ENCODE measurements around the gene KCNG3.

KCNG3 gene

GRCh38 chr2:42448163-42448562 is 45.6 kb downstream of the KCNG3 start:
- no peaks in the 10 kb centered on the region for H4K20me1 ChIP-seq (ENCODE audit: control insufficient read depth, insufficient read depth, low read depth, low read length)
- no peak overlapping the region for H3K4me2 ChIP-seq (ENCODE audit: low read length)
- no peak overlapping the region for H3K27ac ChIP-seq (ENCODE audit: low read depth, low read length)
- no peak overlapping the region for H3K4me3 ChIP-seq (ENCODE audit: low read length)
- H3K36me3 ChIP-seq (ENCODE audit: control insufficient read depth, low read length): no peaks in the 10 kb centered on the region
- TF ChIP-seq EZH2phosphoT487 (IDR thresholded peaks at IDR 0.05; ENCODE audit: borderline replicate concordance, low read length) (no peak), CTCF (IDR thresholded peaks at IDR 0.05; ENCODE audit: low read depth, low read length, poor library complexity, severe bottlenecking) (no peak)
- H3K27me3 ChIP-seq (ENCODE audit: control insufficient read depth, low read length): peaks cover 12% of the 10 kb centered on the region
- H3K4me1 ChIP-seq (ENCODE audit: control insufficient read depth, low read length): no peaks in the 10 kb centered on the region
- H3K9me3 ChIP-seq (ENCODE audit: control insufficient read depth, insufficient read depth, low read length): no peaks in the 10 kb centered on the region
- no peaks in the 10 kb centered on the region for H3K9me2 ChIP-seq (replicated peaks; ENCODE audit: control insufficient read depth, low read length)
- H3K79me2 ChIP-seq (ENCODE audit: control insufficient read depth, low read length): no peaks in the 10 kb centered on the region
- H3F3A ChIP-seq (ENCODE audit: control insufficient read depth, insufficient read depth): no peaks in the 10 kb centered on the region

GRCh38 chr2:42446503-42447271 is 47.1 kb downstream of the KCNG3 start:
- H3K4me2 ChIP-seq (ENCODE audit: low read length): no peak overlapping the region
- no peaks in the 10 kb centered on the region for H3K79me2 ChIP-seq (ENCODE audit: control insufficient read depth, low read length)

GRCh38 chr2:42443718-42444399 is 49.9 kb downstream of the KCNG3 start:
- Histone ChIP-seq H3K27ac (ENCODE audit: low read depth, low read length) (no peak overlapping the region), H3K4me3 (ENCODE audit: low read length) (no peak overlapping the region), H4K20me1 (ENCODE audit: control insufficient read depth, insufficient read depth, low read depth, low read length) (no peaks in the 10 kb centered on the region), H3K36me3 (ENCODE audit: control insufficient read depth, low read length) (no peaks in the 10 kb centered on the region), H3K4me2 (ENCODE audit: low read length) (no peak overlapping the region), H3K79me2 (ENCODE audit: control insufficient read depth, low read length) (no peaks in the 10 kb centered on the region), H3K4me1 (ENCODE audit: control insufficient read depth, low read length) (no peaks in the 10 kb centered on the region), H3F3A (ENCODE audit: control insufficient read depth, insufficient read depth) (no peaks in the 10 kb centered on the region), H3K9me3 (ENCODE audit: control insufficient read depth, insufficient read depth, low read length) (no peaks in the 10 kb centered on the region), H3K27me3 (ENCODE audit: control insufficient read depth, low read length) (peaks cover 14% of the 10 kb centered on the region), H3K9me2 (replicated peaks; ENCODE audit: control insufficient read depth, low read length) (no peaks in the 10 kb centered on the region)
- TF ChIP-seq CTCF (IDR thresholded peaks at IDR 0.05; ENCODE audit: low read depth, low read length, poor library complexity, severe bottlenecking) (no peak), EZH2phosphoT487 (IDR thresholded peaks at IDR 0.05; ENCODE audit: borderline replicate concordance, low read length) (no peak)

More at GRCh38 chr2:42446503-42447271, 47.1 kb downstream of the KCNG3 start:
- peaks cover 14% of the 10 kb centered on the region for H3K27me3 ChIP-seq (ENCODE audit: control insufficient read depth, low read length)
- H3K4me3 ChIP-seq (ENCODE audit: low read length): no peak overlapping the region
- H3K9me3 ChIP-seq (ENCODE audit: control insufficient read depth, insufficient read depth, low read length): no peaks in the 10 kb centered on the region
- no peaks in the 10 kb centered on the region for H3K9me2 ChIP-seq (replicated peaks; ENCODE audit: control insufficient read depth, low read length)
- H3K27ac ChIP-seq (ENCODE audit: low read depth, low read length): no peak overlapping the region
- H3K36me3 ChIP-seq (ENCODE audit: control insufficient read depth, low read length): no peaks in the 10 kb centered on the region
- no peak for TF ChIP-seq EZH2phosphoT487 (IDR thresholded peaks at IDR 0.05; ENCODE audit: borderline replicate concordance, low read length)
- no peak for TF ChIP-seq CTCF (IDR thresholded peaks at IDR 0.05; ENCODE audit: low read depth, low read length, poor library complexity, severe bottlenecking)
- no peaks in the 10 kb centered on the region for H3F3A ChIP-seq (ENCODE audit: control insufficient read depth, insufficient read depth)
- no peaks in the 10 kb centered on the region for H3K4me1 ChIP-seq (ENCODE audit: control insufficient read depth, low read length)
- H4K20me1 ChIP-seq (ENCODE audit: control insufficient read depth, insufficient read depth, low read depth, low read length): no peaks in the 10 kb centered on the region
